Lower leg skin (tissue), 3 donors: ENCODE data around the gene TTI1.

Experiments
- POLR2A ChIP-seq, 2 donors: fragments of 450-650 bp; IDR thresholded peaks; one replicate each; pipeline ENCODE4 v1.6.1; 2016 to 2017; ENCODE audit warnings: antibody characterized with exemption in 2 of 2, mild to moderate bottlenecking in 1 of 2, moderate library complexity in 1 of 2
- TF ChIP-seq, protein P1 (sequence below), 3 donors: fragments of 450-650 bp; IDR thresholded peaks; one replicate each; pipeline ENCODE4 v1.5.1; 2016; ENCODE audit warnings: antibody characterized with exemption in 3 of 3, mild to moderate bottlenecking in 3 of 3, moderate library complexity in 2 of 3

GRCh38 chr20:38011696-38012095, 21.6 kb downstream of the TTI1 start:
- TF ChIP-seq, protein P1, sequence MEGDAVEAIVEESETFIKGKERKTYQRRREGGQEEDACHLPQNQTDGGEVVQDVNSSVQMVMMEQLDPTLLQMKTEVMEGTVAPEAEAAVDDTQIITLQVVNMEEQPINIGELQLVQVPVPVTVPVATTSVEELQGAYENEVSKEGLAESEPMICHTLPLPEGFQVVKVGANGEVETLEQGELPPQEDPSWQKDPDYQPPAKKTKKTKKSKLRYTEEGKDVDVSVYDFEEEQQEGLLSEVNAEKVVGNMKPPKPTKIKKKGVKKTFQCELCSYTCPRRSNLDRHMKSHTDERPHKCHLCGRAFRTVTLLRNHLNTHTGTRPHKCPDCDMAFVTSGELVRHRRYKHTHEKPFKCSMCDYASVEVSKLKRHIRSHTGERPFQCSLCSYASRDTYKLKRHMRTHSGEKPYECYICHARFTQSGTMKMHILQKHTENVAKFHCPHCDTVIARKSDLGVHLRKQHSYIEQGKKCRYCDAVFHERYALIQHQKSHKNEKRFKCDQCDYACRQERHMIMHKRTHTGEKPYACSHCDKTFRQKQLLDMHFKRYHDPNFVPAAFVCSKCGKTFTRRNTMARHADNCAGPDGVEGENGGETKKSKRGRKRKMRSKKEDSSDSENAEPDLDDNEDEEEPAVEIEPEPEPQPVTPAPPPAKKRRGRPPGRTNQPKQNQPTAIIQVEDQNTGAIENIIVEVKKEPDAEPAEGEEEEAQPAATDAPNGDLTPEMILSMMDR (IDR thresholded peaks at IDR 0.05) = no peak
- TF ChIP-seq POLR2A (IDR thresholded peaks at IDR 0.05) = no peak
